ENCODE results near the gene MACF1.
"Not testable (repeated sequence)": the region's sequence is repeated elsewhere in the genome, so short reads cannot be mapped to it uniquely, and the experiment has no call there.

MACF1 gene

GRCh38 chr1:39514710-39515124 lies 310.2 kb downstream of the MACF1 start:
- DNase-seq (ENCODE audit: low read depth) = not testable (repeated sequence)

GRCh38 chr1:39515131-39516086 lies 310.9 kb downstream of the MACF1 start:
- not testable (repeated sequence) for DNase-seq (ENCODE audit: low read depth)

DNA sequence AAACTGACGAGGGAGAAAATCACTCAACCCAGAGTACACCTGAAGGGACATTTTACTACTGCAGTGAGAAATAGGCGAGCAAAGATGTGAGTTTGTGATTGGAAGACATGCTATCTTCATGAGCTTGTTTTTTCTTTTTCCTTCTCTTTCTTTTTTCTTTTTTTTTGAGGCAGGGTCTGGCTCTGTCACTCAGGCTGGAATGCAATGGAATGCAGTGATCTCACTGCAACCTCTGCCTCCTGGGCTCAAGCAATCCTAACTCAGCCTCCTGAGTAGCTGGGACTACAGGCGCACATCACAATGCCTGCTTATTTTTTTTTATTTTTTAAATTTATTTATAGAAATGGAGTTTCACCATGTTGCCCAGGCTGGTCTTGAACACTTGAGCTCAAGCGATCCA lies 312.3 kb downstream of the MACF1 start:
- DNase-seq (ENCODE audit: low read depth) = not testable (repeated sequence)

- not testable (repeated sequence) for DNase-seq (ENCODE audit: low read depth)
These were observed 313.4 kb downstream of the MACF1 start for GRCh38 chr1:39517936-39518335.

DNA sequence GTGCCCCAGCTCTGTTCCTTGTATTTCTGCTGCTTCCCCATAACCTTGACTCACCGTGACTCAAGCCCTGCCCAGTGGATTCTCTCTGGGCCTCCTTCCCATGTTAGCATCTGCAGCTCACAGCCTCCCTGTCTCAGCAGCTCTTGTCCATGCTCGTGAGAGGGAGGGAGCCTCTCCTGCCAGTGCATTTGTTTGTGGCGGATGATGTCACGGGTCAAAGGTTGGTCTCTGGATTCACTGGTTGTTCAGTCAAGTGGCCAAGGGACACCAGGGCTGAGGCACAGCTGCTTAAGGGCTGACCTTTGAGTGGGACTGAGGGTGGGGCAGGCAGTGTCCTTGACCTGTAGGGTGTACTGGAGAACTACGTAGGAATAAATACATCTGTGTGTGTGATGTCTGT lies 314.9 kb downstream of the MACF1 start:
- DNase-seq (ENCODE audit: low read depth) = not testable (repeated sequence)

DNA sequence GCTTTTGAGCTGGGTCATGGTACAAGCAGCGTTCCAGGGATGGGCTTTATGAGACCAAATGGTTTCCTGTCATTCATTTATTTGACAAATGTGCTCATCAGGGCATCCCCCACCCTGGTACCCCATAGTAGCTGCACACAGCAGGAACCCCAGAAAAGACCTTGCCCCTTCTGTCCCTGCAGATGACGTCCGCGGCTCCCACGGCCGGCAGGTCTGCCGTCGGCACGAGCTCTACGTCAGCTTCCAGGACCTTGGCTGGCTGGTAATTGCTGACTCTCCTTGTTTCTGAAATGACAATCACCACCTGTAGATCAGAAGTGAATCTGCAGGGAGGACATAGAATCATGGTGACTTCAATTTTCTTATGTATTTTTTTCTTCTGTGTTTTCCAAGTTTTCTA lies 317.7 kb downstream of the MACF1 start:
- DNase-seq (ENCODE audit: low read depth) = not testable (repeated sequence)

DNA sequence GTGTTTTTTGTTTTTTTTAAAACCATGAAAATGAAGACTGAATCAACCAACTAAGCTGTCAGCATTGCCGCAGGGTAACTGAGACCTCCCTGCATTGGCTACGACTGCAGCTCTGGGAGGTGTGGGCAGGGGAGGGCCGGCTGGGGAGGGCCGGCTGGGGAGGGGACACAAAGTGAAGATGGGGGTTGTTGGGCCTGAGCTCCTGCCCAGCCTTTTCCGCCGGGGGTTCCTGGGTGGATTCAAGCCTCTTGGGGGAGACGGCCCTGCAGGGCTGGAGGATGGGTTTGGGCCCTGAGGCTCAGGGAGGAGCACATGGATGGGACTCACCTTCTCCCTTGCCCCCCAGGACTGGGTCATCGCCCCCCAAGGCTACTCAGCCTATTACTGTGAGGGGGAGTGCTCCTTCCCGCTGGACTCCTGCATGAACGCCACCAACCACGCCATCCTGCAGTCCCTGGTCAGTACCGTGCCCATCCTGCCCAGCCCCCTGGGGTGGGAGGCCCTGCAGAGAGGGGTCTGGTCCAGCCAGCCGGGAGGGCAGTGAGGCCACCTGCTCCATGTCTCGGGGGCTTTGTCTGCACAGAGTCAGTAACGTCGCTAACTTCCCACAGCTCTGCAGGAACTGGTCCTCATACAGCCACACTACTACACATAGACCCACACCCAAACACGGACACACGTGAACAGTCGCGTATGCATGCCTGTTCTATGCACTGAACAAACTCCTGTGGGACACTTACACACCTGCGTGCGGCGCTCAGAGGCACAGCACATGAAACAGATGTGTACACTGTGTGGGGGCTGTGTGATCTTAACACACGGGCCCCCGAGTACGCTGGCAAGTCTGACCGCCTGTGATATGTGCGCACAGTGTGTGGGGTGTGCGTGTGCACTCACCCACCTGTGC lies 318.4 kb downstream of the MACF1 start:
- DNase-seq (ENCODE audit: low read depth) = no peak

DNA sequence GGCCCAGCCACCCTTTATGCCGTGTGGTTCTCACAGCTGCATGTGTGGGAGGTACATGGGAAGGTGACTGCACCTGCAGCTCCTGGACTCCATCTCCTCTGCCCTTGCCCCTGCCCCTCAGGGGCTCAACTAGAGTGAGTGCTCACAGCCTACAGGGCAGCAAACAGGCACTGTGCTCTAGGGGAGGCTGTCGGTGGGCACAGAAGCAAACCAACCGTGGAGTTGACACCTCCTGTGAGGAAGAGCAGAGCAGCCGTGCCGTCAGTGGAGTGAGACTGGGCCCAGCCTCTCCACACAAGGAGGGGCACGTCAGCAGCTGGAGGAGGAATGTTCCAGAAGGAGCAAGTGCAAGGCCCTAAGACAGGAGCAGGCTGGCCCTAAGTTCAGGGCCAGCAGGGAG lies 319.7 kb downstream of the MACF1 start:
- DNase-seq (ENCODE audit: low read depth) = no peak

- no peak for DNase-seq (ENCODE audit: low read depth)
These were observed 320.3 kb downstream of the MACF1 start for GRCh38 chr1:39524591-39525365.

DNA sequence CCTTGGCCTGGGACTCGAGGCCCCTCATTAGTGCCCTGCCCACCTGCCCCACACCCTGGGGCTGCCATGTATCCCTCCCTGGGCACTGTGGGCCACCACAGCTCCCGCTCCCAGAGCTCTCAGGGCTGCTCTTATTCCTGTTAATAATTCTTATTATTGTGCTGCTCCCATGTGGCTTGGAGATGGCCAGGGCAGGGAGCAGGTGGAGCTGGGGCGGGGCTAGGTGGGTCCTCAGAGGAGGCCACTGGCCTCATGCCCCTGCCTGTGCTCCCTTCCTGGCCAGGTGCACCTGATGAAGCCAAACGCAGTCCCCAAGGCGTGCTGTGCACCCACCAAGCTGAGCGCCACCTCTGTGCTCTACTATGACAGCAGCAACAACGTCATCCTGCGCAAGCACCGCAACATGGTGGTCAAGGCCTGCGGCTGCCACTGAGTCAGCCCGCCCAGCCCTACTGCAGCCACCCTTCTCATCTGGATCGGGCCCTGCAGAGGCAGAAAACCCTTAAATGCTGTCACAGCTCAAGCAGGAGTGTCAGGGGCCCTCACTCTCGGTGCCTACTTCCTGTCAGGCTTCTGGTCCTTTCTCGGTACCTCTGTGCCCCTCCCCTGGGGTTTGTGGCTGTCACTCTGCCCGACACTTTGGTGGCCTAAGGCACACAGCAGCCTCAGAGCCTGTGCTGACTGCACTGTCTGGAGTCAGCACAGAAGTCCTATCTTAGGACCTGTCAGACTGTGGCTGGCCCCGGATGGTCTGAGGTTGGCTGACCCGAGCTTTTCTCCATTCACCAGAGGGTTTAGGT lies 321.1 kb downstream of the MACF1 start:
- peak; percentile 20 for DNase-seq (ENCODE audit: low read depth)

DNA sequence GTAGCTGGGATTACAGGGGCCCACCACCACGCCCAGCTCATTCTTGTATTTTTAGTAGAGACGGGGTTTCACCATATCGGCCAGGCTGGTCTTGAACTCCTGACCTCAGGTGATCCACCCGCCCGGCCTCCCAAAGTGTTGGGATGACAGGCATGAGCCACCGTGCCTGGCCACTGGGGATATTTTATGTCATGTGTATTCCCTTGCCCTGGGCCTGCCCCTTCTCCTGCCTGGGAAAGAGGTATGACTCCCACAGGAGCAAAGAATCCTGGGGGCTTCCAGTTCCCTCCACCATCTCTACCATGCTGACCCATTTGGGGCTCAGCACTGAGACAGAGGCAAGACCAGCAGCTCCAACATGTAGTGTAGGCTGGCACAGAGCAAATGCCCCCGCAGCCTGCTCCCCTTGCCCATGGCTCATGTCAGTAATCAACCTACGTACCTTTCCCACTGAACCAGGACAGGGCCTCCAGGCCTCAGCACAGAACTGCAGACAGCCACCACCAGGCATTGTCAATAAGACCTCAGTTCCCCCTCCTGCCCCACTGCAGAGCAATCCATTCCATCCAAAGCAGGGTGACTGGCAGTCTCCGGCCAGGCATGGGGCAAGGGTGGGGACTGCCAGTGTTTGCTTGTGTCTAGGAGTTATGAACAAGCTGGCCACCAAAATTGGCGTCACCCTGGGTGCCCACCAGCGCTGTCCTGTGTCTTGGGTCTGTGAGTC lies 322.1 kb downstream of the MACF1 start:
- DNase-seq (ENCODE audit: low read depth) = no peak

- DNase-seq (ENCODE audit: low read depth) = not testable (repeated sequence)
These were observed 322.7 kb downstream of the MACF1 start for GRCh38 chr1:39527190-39527579.

DNA sequence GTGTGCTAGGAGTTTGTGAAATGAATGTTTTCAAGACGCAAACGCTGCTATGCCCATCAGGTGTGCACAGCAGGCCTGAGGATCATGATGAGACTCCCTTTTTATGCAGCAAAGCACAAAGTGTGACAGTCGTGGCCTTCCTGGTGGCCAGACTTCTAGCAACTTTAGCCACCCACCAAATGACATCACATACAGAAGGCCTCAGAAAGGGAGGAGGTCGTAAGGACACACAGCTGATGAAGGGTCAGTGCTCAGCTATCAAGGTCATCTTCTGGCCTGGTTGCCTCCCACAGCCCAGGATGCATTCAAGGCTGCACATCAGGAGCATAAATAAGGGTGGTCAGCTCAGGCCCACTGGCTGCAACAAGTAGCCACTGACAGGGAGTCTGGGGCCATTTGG lies 323.6 kb downstream of the MACF1 start:
- DNase-seq (ENCODE audit: low read depth) = no peak

DNA sequence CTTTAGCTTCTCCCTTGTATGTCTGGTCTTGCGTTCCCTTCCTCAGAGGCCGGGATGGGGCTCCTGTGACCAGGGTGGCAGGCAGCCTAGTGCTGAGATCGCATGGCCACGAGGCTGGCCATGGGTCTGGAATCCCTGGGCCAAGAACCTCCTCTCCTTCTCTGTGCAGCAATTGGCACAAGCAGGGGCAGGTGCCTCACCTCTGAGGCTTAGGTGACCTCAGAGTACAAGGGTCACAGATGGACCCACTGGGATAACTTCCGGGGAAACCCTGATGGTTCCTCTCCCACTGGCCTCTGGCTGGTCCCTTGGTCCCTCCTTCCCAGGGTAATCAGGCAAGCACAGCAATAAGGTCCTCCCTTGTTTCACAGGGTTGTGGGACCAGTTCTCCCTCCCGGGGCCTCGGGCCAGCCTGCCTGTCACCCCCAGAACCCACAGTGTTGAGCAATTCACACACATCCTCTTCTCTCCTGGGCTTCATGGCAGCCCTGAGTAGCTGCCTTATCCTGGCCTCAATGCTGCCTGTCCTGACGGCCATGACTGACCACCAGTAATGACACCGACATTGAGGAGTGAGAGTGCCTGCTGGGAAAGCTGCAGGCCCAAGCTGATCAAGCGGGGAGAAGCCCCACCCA lies 325.5 kb downstream of the MACF1 start:
- DNase-seq (ENCODE audit: low read depth) = no peak

GRCh38 chr1:39531526-39531925 lies 327.0 kb downstream of the MACF1 start:
- no peak for DNase-seq (ENCODE audit: low read depth)

DNA sequence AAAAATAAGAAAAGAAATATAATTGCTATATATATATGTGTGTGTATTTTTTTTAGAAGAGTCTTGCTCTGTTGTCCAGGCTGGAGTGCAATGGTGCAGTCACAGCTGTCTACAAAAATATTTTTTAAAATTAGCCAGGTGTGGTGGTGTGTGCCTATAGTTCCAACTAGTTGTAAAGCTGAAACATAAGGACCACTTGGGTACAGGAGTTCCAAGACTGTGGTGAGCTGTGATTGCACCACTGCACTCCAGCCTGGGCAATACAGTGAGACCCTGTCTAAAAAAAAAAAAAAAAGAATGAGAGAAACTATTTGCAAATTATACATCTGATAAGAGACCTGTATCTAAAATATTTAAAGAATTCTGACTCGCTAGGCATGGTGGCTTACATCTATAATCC lies 328.9 kb downstream of the MACF1 start:
- DNase-seq (ENCODE audit: low read depth) = no peak
